IMR-90 (cell line): ENCODE results near the gene ADGRL1. TPM values are rescaled to one million over a fixed set of nuclear protein-coding genes. Genes with fewer than 3 reads are reported as not detected.

Source experiments
- ATAC-seq: fragments of 200-7000 bp; cut with Tn5 transposase; 2 replicates; pipeline ENCODE4 v1.9.1; 2020; ENCODE audit warnings: low read depth, mild to moderate bottlenecking, moderate library complexity
- BruUV-seq: library from RNA; stranded (reverse); fragments of 400-500 nt; replicated peaks from 2 replicates; lab custom pipeline; 2021; lab: Mats Ljungman, UMichigan
- CTCF ChIA-PET: fragments of 300-600 bp; formaldehyde crosslinking; extraction: SDS; loops from one replicate; lab custom pipeline; 2021; ENCODE audit warnings: antibody characterized with exemption; lab: Yijun Ruan, JAX
- POLR2A ChIA-PET: fragments of 300-600 bp; sonication (Branson Sonifier 250); formaldehyde crosslinking; loops from one replicate; lab custom pipeline; 2022; ENCODE audit warnings: antibody characterized with exemption; ENCODE audit not compliant: unreplicated experiment; lab: Charles Lee
- DNase-seq: peaks from one replicate; pipeline ENCODE4 v3.0.0; 2013
- H2AFZ ChIP-seq: replicated peaks from 2 replicates; pipeline ENCODE3; 2013; ENCODE audit warnings: low read length, mild to moderate bottlenecking; ENCODE audit not compliant: poor library complexity
- H2AK5ac ChIP-seq: 2 replicates; pipeline ENCODE4 v1.6.1; 2013; ENCODE audit warnings: low read depth, low read length, inconsistent platforms
- H2AK9ac ChIP-seq: replicated peaks from 2 replicates; pipeline ENCODE3; 2013; ENCODE audit warnings: mild to moderate bottlenecking, low read depth, low read length, moderate library complexity; ENCODE audit not compliant: poor library complexity
- H2BK120ac ChIP-seq: 2 replicates; pipeline ENCODE4 v1.6.1; 2013; ENCODE audit warnings: low read depth, low read length, inconsistent platforms
- H2BK15ac ChIP-seq: 3 replicates; pipeline ENCODE4 v1.6.1; 2013; ENCODE audit warnings: low read depth, low read length, inconsistent platforms
- H2BK20ac ChIP-seq: 2 replicates; pipeline ENCODE4 v1.6.1; 2013; ENCODE audit warnings: low read depth, mild to moderate bottlenecking, inconsistent platforms, low read length, moderate library complexity
- H2BK5ac ChIP-seq: 2 replicates; pipeline ENCODE4 v1.6.1; 2013; ENCODE audit warnings: mild to moderate bottlenecking, low read depth, low read length, inconsistent platforms; ENCODE audit not compliant: poor library complexity, severe bottlenecking
- H3K14ac ChIP-seq: replicated peaks from 2 replicates; pipeline ENCODE4 v1.6.1; 2013; ENCODE audit warnings: low read depth, low read length, inconsistent platforms
- H3K18ac ChIP-seq: 2 replicates; pipeline ENCODE4 v1.6.1; 2013; ENCODE audit warnings: low read depth, low read length, control low read depth
- H3K23ac ChIP-seq: 2 replicates; pipeline ENCODE4 v1.6.1; 2013; ENCODE audit warnings: low read depth, low read length, inconsistent platforms
- H3K27ac ChIP-seq: 2 replicates; pipeline ENCODE4 v1.5.1; 2013; ENCODE audit warnings: mild to moderate bottlenecking, control low read depth, low read length; ENCODE audit not compliant: insufficient read depth
- H3K27me3 ChIP-seq: 2 replicates; pipeline ENCODE4 v1.6.1; 2013; ENCODE audit warnings: low read length; ENCODE audit not compliant: control insufficient read depth, insufficient read depth
- H3K36me3 ChIP-seq: 2 replicates; pipeline ENCODE4 v1.6.1; 2013; ENCODE audit warnings: low read length, mixed read lengths; ENCODE audit not compliant: control insufficient read depth, insufficient read depth
- H3K4ac ChIP-seq: 2 replicates; pipeline ENCODE4 v1.6.1; 2013; ENCODE audit warnings: low read depth, low read length, inconsistent platforms
- H3K4me1 ChIP-seq: 2 replicates; pipeline ENCODE4 v1.6.1; 2013; ENCODE audit warnings: low read length, mixed read lengths; ENCODE audit not compliant: control insufficient read depth, insufficient read depth
- H3K4me2 ChIP-seq: 2 replicates; pipeline ENCODE4 v1.6.1; 2013; ENCODE audit warnings: low read depth, mild to moderate bottlenecking, control low read depth, low read length, moderate library complexity
- H3K4me3 ChIP-seq: 2 replicates; pipeline ENCODE4 v1.5.1; 2013; ENCODE audit warnings: low read depth, mild to moderate bottlenecking, control low read depth, low read length, moderate library complexity; ENCODE audit not compliant: insufficient read depth
- H3K56ac ChIP-seq: 2 replicates; pipeline ENCODE4 v1.6.1; 2013; ENCODE audit warnings: low read length, inconsistent platforms; ENCODE audit not compliant: insufficient read depth; ENCODE audit errors: extremely low read depth
- H3K79me1 ChIP-seq, 2 experiments: 2 replicates each; pipeline ENCODE4 v1.6.1; 2013; ENCODE audit warnings: low read length in 2 of 2, inconsistent platforms in 1 of 2, low read depth in 1 of 2
- H3K9ac ChIP-seq: 2 replicates; pipeline ENCODE4 v1.6.1; 2013; ENCODE audit warnings: low read depth, low read length, control low read depth
- H3K9me1 ChIP-seq: 2 replicates; pipeline ENCODE4 v1.6.1; 2013; ENCODE audit warnings: low read length, inconsistent platforms; ENCODE audit not compliant: insufficient read depth
- H3K9me3 ChIP-seq: 2 replicates; pipeline ENCODE4 v1.6.1; 2013; ENCODE audit warnings: low read length; ENCODE audit not compliant: control insufficient read depth, insufficient read depth
- H4K20me1 ChIP-seq: 2 replicates; pipeline ENCODE4 v1.6.1; 2013; ENCODE audit warnings: low read length, inconsistent platforms; ENCODE audit not compliant: insufficient read depth
- H4K5ac ChIP-seq: 2 replicates; pipeline ENCODE4 v1.6.1; 2013; ENCODE audit warnings: mild to moderate bottlenecking, low read depth, low read length, control low read depth
- H4K8ac ChIP-seq, 2 experiments: 2 replicates each; pipeline ENCODE4 v1.6.1; 2013; ENCODE audit warnings: low read depth in 2 of 2, low read length in 2 of 2, control low read depth in 1 of 2, inconsistent platforms in 1 of 2
- H4K91ac ChIP-seq: 2 replicates; pipeline ENCODE4 v1.6.1; 2013; ENCODE audit warnings: low read depth, low read length, inconsistent platforms; ENCODE audit not compliant: insufficient read depth
- BHLHE40 ChIP-seq: fragments of 150-350 bp; IDR thresholded peaks from 2 replicates; pipeline ENCODE4 v1.6.1; 2016; ENCODE audit warnings: mild to moderate bottlenecking, low read depth, low read length
- CEBPB ChIP-seq: IDR thresholded peaks from 2 replicates; pipeline ENCODE4 v1.6.1; 2012; ENCODE audit warnings: low read depth, low read length, improper control_type of control experiment
- CHD1 ChIP-seq: IDR thresholded peaks from 2 replicates; pipeline ENCODE4 v1.6.1; 2012; ENCODE audit warnings: low read depth, low read length, improper control_type of control experiment
- CTCF ChIP-seq: conservative IDR thresholded peaks from 2 replicates; pipeline ENCODE4 v1.5.1; 2012; ENCODE audit warnings: mild to moderate bottlenecking, low read depth, low read length, improper control_type of control experiment
- ELK1 ChIP-seq: fragments of 150-350 bp; IDR thresholded peaks from 2 replicates; pipeline ENCODE4 v1.6.1; 2016; ENCODE audit warnings: low read depth, mild to moderate bottlenecking, low read length, moderate library complexity, borderline replicate concordance
- FOS ChIP-seq: fragments of 150-350 bp; IDR thresholded peaks from 2 replicates; pipeline ENCODE4 v1.6.1; 2016; ENCODE audit warnings: low read depth, low read length
- MAFK ChIP-seq: IDR thresholded peaks from 2 replicates; pipeline ENCODE4 v1.6.1; 2012; ENCODE audit warnings: low read depth, low read length, improper control_type of control experiment
- MAZ ChIP-seq: IDR thresholded peaks from 2 replicates; pipeline ENCODE4 v1.6.1; 2012; ENCODE audit warnings: low read depth, mild to moderate bottlenecking, low read length, improper control_type of control experiment, moderate library complexity, borderline replicate concordance
- MXI1 ChIP-seq: IDR thresholded peaks from 2 replicates; pipeline ENCODE4 v1.6.1; 2012; ENCODE audit warnings: low read depth, mild to moderate bottlenecking, low read length, moderate library complexity, borderline replicate concordance
- NFE2L2 ChIP-seq: fragments of 150-350 bp; IDR thresholded peaks from 2 replicates; pipeline ENCODE4 v1.6.1; 2016; ENCODE audit warnings: low read depth, mild to moderate bottlenecking, low read length
- POLR2A ChIP-seq: IDR thresholded peaks from 2 replicates; pipeline ENCODE4 v1.6.1; 2012; ENCODE audit warnings: mild to moderate bottlenecking, low read depth, low read length
- RAD21 ChIP-seq: IDR thresholded peaks from 2 replicates; pipeline ENCODE4 v1.6.1; 2012; ENCODE audit warnings: low read length, improper control_type of control experiment
- RCOR1 ChIP-seq: IDR thresholded peaks from 2 replicates; pipeline ENCODE4 v1.6.1; 2012; ENCODE audit warnings: mild to moderate bottlenecking, low read length, improper control_type of control experiment; ENCODE audit not compliant: insufficient replicate concordance
- RFX5 ChIP-seq: IDR thresholded peaks from 2 replicates; pipeline ENCODE4 v1.8.0; 2012; ENCODE audit warnings: low read depth, mild to moderate bottlenecking, low read length, moderate library complexity
- SMC3 ChIP-seq: fragments of 150-350 bp; IDR thresholded peaks from 2 replicates; pipeline ENCODE4 v1.6.1; 2016; ENCODE audit warnings: low read depth, mild to moderate bottlenecking, antibody characterized with exemption, low read length, moderate library complexity
- USF2 ChIP-seq: fragments of 150-350 bp; IDR thresholded peaks from 2 replicates; pipeline ENCODE4 v1.6.1; 2017; ENCODE audit warnings: mild to moderate bottlenecking, antibody characterized with exemption, low read length, low read depth
- WGBS, 2 experiments: methylation state at CpG; one replicate each; pipeline versions ENCODE4 v1.1.5 to v1.1.7; 2013; ENCODE audit warnings: missing lambda C conversion rate in 2 of 2; ENCODE audit not compliant: insufficient read length in 1 of 2; ENCODE audit errors: extremely low coverage in 2 of 2; 5-methylcytosine and 5-hydroxymethylcytosine counted together
- dilution Hi-C: fragments of 300-500 bp; cut with HindIII; formaldehyde crosslinking; loops from one replicate; pipeline ENCODE4 v1.14.3; 2018; ENCODE audit warnings: low sequenced_read_pairs; ENCODE audit not compliant: unreplicated experiment
- in situ Hi-C: fragments of 300-500 bp; cut with MboI; formaldehyde crosslinking; loops from 3 replicates; pipeline ENCODE4 v1.14.3; 2019; ENCODE audit warnings: low sequenced_read_pairs, inconsistent platforms, mixed read lengths
- intact Hi-C: fragments of 100-400 bp; cut with micrococcal nuclease; formaldehyde crosslinking; loops from 2 replicates; pipeline ENCODE4 v1.10.0; 2022
- polyA plus RNA-seq, 3 experiments: library from polyadenylated mRNA; depleted of rRNA; stranded (reverse); fragments of >200 nt; gene quantifications; 2 replicates each; pipeline ENCODE4 v1.2.3, GENCODE V29; 2012; ENCODE audit warnings: low replicate concordance in 1 of 3
- total RNA-seq: library from RNA; depleted of rRNA; stranded (reverse); fragments of >200 nt; gene quantifications from 2 replicates; pipeline ENCODE4 v1.2.3, GENCODE V29; 2012

The ADGRL1 gene
- total and polyA plus RNA-seq, 2 of the 4 experiments (the other 2 are of a cell fraction): 0.72 to 2.2 TPM

DNA sequence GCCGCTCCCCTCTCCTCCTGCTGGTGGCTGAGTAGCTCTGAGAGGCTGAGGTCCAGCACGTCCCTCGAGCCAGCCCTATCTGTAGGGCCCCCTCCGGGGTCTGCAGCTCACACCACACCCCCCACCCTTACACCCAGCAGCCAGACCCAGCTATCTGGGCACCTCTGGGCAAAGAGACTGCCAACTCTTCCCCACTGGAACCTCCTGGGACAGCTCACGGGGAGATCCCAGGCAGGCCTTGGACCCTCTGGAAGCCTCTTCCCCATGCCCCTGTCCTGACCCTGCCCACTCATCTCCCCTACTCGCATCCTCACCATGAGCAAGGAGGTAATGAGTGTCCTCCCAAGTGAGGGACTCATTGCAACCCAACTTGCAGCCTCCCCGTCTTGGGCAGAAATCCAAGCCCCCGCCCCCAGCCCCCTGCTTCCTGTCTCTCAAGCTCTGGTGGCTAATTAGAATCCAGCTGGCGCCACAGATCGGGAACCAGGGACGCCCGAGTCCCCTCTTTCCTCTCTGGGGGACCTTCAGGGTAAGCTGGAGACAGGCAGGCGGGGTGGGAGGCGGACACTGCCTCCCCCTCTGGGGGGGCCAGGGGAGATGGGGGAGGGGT lies 22.1 kb downstream of the ADGRL1 start:
- Histone ChIP-seq H4K20me1 (no peaks in the 10 kb centered on the region), H3K4me2 (no peak overlapping the region), H3K4me1 (no peaks in the 10 kb centered on the region), H2BK5ac (no peak overlapping the region), H2AK9ac (no peak overlapping the region), H2BK120ac (no peak overlapping the region), H4K5ac (no peak overlapping the region), H3K36me3 (no peaks in the 10 kb centered on the region), H3K79me1 (no peaks in the 10 kb centered on the region), H4K91ac (no peak overlapping the region), H3K4ac (no peak overlapping the region), H3K27me3 (no peaks in the 10 kb centered on the region), H2BK15ac (no peak overlapping the region), H3K9me3 (no peaks in the 10 kb centered on the region), H2BK20ac (no peak overlapping the region), H3K4me3 (no peak overlapping the region), H2AFZ (no peak overlapping the region), H4K8ac (no peak overlapping the region), H3K14ac (no peak overlapping the region), H3K27ac (no peak overlapping the region), H3K9ac (no peak overlapping the region), H3K9me1 (no peaks in the 10 kb centered on the region), H3K18ac (no peak overlapping the region), H2AK5ac (no peak overlapping the region), H3K23ac (no peak overlapping the region), H3K56ac (no peak overlapping the region)
- in situ Hi-C loops (no loop called here), intact Hi-C loops (no loop called here), dilution Hi-C loops (no loop called here)
- DNase-seq: no peak
- CTCF ChIA-PET: interaction anchor here (1.0 kb wide), 1 partner anchor 47 kb away, joined by 3 read pairs; no protein-coding TSS in a partner anchor
- TF ChIP-seq FOS (no peak), MAFK (no peak), CTCF (no peak), SMC3 (no peak), BHLHE40 (no peak), NFE2L2 (no peak), RCOR1 (no peak), RFX5 (no peak), POLR2A (no peak), ELK1 (no peak), CEBPB (no peak), RAD21 (no peak), MXI1 (no peak), USF2 (no peak), CHD1 (no peak), MAZ (no peak)
- 38% methylated on average over 2 of the region's 14 CpGs; no CpG with 5 or more reads in 1 of the 2 experiments for WGBS, 2 experiments
- POLR2A ChIA-PET: no interaction called here
- no TSS peak for BruUV-seq
- no peak for ATAC-seq
